Heart left ventricle (tissue), 16 donors: ENCODE results near the gene EPB41. TPM values are rescaled to one million over a fixed set of nuclear protein-coding genes. Genes with fewer than 3 reads are reported as not detected.
"Not testable (repeated sequence)": the region's sequence is repeated elsewhere in the genome, so short reads cannot be mapped to it uniquely, and the experiment has no call there.

Source experiments
- ATAC-seq, 4 donors: fragments of 200-7000 bp; cut with Tn5 transposase; one replicate each; pipeline ENCODE4 v1.9.1; 2020 to 2022; ENCODE audit warnings: moderate library complexity in 4 of 4, mild to moderate bottlenecking in 3 of 4, moderate number of reproducible peaks in 1 of 4
- DNase-seq, 5 donors: peaks; one replicate each; pipeline ENCODE4 v3.0.0-alpha.2; 2020
- H3K27ac ChIP-seq, 12 donors: fragments of 200-600 bp; sonication (generic) in 4 of 12; one replicate each; pipeline versions ENCODE4 v1.5.0 to v1.8.0; 2016 to 2022; ENCODE audit warnings: mild to moderate bottlenecking in 2 of 12
- H3K27me3 ChIP-seq, 9 donors: fragments of 200-600 bp; sonication (generic) in 2 of 9; one replicate each; pipeline versions ENCODE4 v1.5.1 to v1.8.0; 2016 to 2022; ENCODE audit warnings: mild to moderate bottlenecking in 3 of 9
- H3K36me3 ChIP-seq, 9 donors: fragments of 200-600 bp; sonication (generic) in 2 of 9; one replicate each; pipeline versions ENCODE4 v1.5.0 to v1.8.0; 2018 to 2022; ENCODE audit warnings: mild to moderate bottlenecking in 2 of 9
- H3K4me1 ChIP-seq, 12 donors: fragments of 200-600 bp; sonication (generic) in 4 of 12; one replicate each; pipeline versions ENCODE4 v1.5.0 to v1.8.0; 2016 to 2022; ENCODE audit warnings: mild to moderate bottlenecking in 3 of 12
- H3K4me3 ChIP-seq, 12 donors: fragments of 200-600 bp; sonication (generic) in 4 of 12; one replicate each; pipeline versions ENCODE4 v1.5.0 to v1.8.0; 2017 to 2022; ENCODE audit warnings: mild to moderate bottlenecking in 9 of 12, moderate library complexity in 4 of 12
- H3K9me3 ChIP-seq, 12 donors: fragments of 200-600 bp; sonication (generic) in 4 of 12; one replicate each; pipeline versions ENCODE4 v1.5.0 to v1.8.0; 2016 to 2022; ENCODE audit warnings: mild to moderate bottlenecking in 1 of 12
- POLR2A ChIP-seq, 2 donors: fragments of 450-650 bp; IDR thresholded peaks; one replicate each; pipeline ENCODE4 v1.6.1; 2017; ENCODE audit warnings: antibody characterized with exemption in 2 of 2, mild to moderate bottlenecking in 2 of 2, moderate library complexity in 2 of 2
- WGBS, 4 donors: extraction: QIAGEN DNeasy Blood & Tissue Kit in 2 of 4; methylation state at CpG; one replicate each; pipeline versions ENCODE4 v1.1.5 to v1.1.7; 2013 to 2018; 5-methylcytosine and 5-hydroxymethylcytosine counted together
- intact Hi-C, 10 donors: fragments of 100-400 bp; cut with DNase I; formaldehyde crosslinking; loops; one replicate each; pipeline versions ENCODE4 v1.11.1 to v1.14.2; 2022
- polyA plus RNA-seq, 2 donors: library from polyadenylated mRNA; stranded (reverse); fragments of 200-250 nt; gene quantifications; one replicate each; pipeline ENCODE4 v1.2.3, GENCODE V29; 2013
- total RNA-seq, 9 donors: library from RNA; depleted of rRNA in 2 of 9; stranded (reverse); fragments of >200 nt in 2 of 9; fragmentation: NEBNext Ultra II Directional in 3 of 9; extraction: Animal tissue kit (Norgen Biotek cat#: 25700) in 3 of 9; gene quantifications; one replicate each; pipeline versions ENCODE4 v1.1.0 to v1.2.4, GENCODE V29; 2016 to 2023
- TF ChIP-seq, protein P1 (sequence below), 12 donors: fragments of 200-600 bp; sonication (generic) in 4 of 12; IDR thresholded peaks; one replicate each; pipeline versions ENCODE4 v1.5.0 to v1.8.0; 2018 to 2022; ENCODE audit warnings: antibody characterized with exemption in 12 of 12, mild to moderate bottlenecking in 5 of 12
- donor health status: ischemic (EF 13 %, LVEDD 7.1; RV severe dilation, severe dysfunction).
- donor health status: healthy with polysubstance abuse.
- donor health status: DM: no; HTN: yes; CAD: no.
- donor health status: DM: no; HTN: no; CAD: no.
- donor health status: ischemic (EF 25% LVEDD 6.9; RV normal size, moderate dysfunction).
- donor health status: ischemic (EF 25% LVEDD 5.7; RV mildly dilated, moderate dysfunction).
- donor health status: healthy.
- donor health status: DM: yes; HTN: yes; CAD: no.
- donor health status: ischemic (EF 35%, LVEDD 5.7; RV mildly dilated, moderate dysfunction).
- donor health status: nonischemic (EF 11% LVEDD 7.7; RV severe dilation, severe dysfunction).
- donor health status: DM: yes; HTN: yes; CAD: no.
- donor health status: PGD.
- donor health status: ischemic (EF 29% LVEDD 5.4; RV normal size, mild dysfunction).
- donor health status: nonischemic (EF 23%, LVEDD 6.1; RV moderate dilation, normal function).

EPB41 gene
- total and polyA plus RNA-seq, 11 donors = 7.8 to 34.4 (median 20.1) TPM

DNA sequence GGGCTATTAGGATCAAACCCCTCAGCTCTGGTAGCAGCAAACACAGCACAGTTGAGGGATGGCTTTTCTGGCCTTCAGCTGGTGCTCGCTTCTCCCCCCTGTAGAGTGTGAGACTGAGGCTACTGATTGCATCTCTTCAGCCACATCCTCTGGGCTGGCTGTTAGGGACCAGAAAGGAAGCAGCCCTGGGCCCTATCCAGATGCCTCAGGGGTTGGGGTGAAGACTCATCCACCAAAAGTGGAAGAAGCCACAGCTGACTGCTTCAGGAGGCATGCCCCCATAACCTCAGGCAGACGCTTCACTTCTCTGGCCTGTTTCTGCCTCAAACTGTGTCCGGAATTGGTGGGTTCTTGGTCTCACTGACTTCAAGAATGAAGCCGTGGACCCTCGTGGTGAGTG lies 215.5 kb downstream of the EPB41 start:
- DNase-seq = no peak
- H3K9me3 ChIP-seq = no peaks in the 10 kb centered on the region
- intact Hi-C loops = loop anchor here in 2 of 10 donors (10.0 kb wide), 3 partner anchors 45 to 355 kb away; no protein-coding TSS in a partner anchor
- H3K27me3 ChIP-seq = peaks cover 0 to 19% (median 0%) of the 10 kb centered on the region in 9 donors
- H3K27ac ChIP-seq = no peak overlapping the region
- H3K4me3 ChIP-seq = no peak overlapping the region
- peaks cover 0 to 16% (median 8%) of the 10 kb centered on the region in 12 donors for H3K4me1 ChIP-seq
- TF ChIP-seq, protein P1, sequence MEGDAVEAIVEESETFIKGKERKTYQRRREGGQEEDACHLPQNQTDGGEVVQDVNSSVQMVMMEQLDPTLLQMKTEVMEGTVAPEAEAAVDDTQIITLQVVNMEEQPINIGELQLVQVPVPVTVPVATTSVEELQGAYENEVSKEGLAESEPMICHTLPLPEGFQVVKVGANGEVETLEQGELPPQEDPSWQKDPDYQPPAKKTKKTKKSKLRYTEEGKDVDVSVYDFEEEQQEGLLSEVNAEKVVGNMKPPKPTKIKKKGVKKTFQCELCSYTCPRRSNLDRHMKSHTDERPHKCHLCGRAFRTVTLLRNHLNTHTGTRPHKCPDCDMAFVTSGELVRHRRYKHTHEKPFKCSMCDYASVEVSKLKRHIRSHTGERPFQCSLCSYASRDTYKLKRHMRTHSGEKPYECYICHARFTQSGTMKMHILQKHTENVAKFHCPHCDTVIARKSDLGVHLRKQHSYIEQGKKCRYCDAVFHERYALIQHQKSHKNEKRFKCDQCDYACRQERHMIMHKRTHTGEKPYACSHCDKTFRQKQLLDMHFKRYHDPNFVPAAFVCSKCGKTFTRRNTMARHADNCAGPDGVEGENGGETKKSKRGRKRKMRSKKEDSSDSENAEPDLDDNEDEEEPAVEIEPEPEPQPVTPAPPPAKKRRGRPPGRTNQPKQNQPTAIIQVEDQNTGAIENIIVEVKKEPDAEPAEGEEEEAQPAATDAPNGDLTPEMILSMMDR (IDR thresholded peaks at IDR 0.05) = no peak
- no peak for TF ChIP-seq POLR2A (IDR thresholded peaks at IDR 0.05)
- WGBS, 4 donors = 82 to 89% (median 87%) methylated on average over 5 of the region's 5 CpGs
- no peaks in the 10 kb centered on the region for H3K36me3 ChIP-seq
- ATAC-seq = no peak

DNA sequence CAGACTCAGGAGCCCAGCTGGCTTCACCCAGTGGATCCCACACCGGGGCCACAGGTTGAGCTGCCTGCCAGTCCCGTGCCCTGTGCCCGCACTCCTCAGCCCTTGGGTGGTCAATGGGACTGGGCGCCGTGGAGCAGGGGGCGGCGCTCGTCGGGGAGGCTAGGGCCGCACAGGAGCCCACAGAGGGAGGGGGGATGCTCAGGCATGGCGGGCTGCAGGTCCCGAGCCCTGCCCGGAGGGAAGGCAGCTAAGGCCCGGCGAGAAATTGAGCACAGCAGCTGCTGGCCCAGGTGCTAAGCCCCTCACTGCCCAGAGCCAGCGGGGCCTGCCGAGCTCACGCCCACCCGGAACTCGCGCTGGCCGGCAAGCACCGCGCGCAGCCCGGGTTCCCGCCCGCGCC lies 216.7 kb downstream of the EPB41 start:
- ATAC-seq, H3K9me3 ChIP-seq, intact Hi-C loops, DNase-seq, H3K4me3 ChIP-seq, H3K36me3 ChIP-seq, H3K27ac ChIP-seq: not testable (repeated sequence)
- Histone ChIP-seq H3K27me3 (peaks cover 0 to 20% (median 0%) of the 10 kb centered on the region in 9 donors), H3K4me1 (peaks cover 0 to 13% (median 4%) of the 10 kb centered on the region in 12 donors)
- WGBS, 4 donors = 96 to 100% (median 97%) methylated on average over 4 to 29 of the region's 29 CpGs

DNA sequence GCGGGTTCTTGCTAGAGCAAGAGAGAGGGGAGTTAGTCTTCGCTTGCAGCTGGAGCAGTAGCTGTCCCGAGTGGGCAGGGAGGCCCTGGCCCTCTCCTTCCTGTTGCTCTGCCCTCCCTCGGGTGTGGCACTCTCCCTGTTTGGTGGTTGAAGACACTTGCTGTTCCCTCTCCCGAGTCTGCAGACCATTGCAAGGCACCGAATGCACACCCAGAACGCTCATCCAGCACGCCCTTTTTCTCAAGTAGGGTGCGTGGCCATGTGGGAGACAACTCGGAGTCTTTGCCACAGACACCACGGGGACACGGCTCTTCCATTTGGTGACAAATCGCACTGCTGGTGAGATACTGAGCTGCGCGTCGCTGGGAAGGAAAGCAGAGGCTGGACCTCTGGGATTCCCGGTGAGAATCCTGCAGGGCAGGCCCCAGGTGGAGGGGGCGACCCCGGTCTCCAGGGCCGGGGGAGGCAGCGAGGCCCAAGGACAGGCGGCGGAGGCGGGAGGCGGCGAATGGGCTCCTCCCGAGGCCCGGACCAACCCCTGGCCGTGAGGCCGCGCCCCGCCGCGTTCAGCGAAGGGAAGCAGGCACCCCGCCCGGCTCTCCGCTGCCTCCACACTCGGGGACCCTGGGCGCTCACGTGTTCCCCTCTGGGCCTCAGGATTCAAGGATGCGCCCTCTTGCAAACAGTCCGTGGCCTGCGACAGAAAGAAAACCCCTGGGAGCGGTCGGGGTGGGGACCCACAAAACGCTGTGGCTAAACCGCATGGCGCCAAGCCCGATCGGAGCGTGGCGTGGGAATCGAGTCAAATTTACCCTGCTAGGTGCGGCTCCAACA lies 219.7 kb downstream of the EPB41 start:
- Histone ChIP-seq H3K36me3 (no peaks in the 10 kb centered on the region), H3K27ac (no peak overlapping the region), H3K4me3 (peak overlapping the region in 9 of 12 donors; percentile 6 to 50 (median 30)), H3K9me3 (no peaks in the 10 kb centered on the region), H3K27me3 (peaks cover 0 to 11% (median 0%) of the 10 kb centered on the region in 9 donors), H3K4me1 (peaks cover 0 to 17% (median 4%) of the 10 kb centered on the region in 12 donors)
- intact Hi-C loops = loop anchor here in 1 of 10 donors (2.0 kb wide), 1 partner anchor 43 kb away; no protein-coding TSS in a partner anchor
- ATAC-seq (peak in 2 of 4 donors; percentile 35 to 55), DNase-seq (no peak)
- TF ChIP-seq, protein P1 (IDR thresholded peaks at IDR 0.05) = no peak
- 59 to 72% (median 68%) methylated on average over 42 to 55 of the region's 55 CpGs for WGBS, 4 donors

DNA sequence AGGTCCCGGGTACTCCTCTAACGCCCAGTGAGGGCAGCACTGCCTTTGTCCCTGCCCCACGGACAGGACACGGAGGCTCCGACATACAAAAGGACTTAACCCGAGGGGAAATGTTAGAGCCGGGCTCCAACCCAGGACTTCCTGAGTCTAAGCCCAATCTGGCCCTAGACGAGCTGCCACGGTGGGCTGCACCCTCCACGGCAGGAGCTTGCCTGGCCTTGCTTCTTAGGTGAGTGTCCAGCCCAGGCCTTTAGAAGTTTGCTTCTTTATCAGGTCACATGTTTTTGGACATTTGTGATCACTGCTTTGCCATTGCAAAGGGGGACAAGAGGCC lies 220.3 kb downstream of the EPB41 start:
- Histone ChIP-seq H3K27ac (no peak overlapping the region), H3K4me3 (peak overlapping the region in 8 of 12 donors; percentile 6 to 50 (median 32)), H3K4me1 (peaks cover 0 to 17% (median 4%) of the 10 kb centered on the region in 12 donors), H3K9me3 (no peaks in the 10 kb centered on the region), H3K27me3 (peaks cover 0 to 11% (median 0%) of the 10 kb centered on the region in 9 donors), H3K36me3 (no peaks in the 10 kb centered on the region)
- intact Hi-C loops = loop anchor here in 1 of 10 donors (5.0 kb wide), 1 partner anchor 38 kb away; no protein-coding TSS in a partner anchor
- WGBS, 4 donors = 54 to 69% (median 61%) methylated on average over 5 to 10 of the region's 10 CpGs
- TF ChIP-seq, protein P1 (IDR thresholded peaks at IDR 0.05) = no peak
- no peak for TF ChIP-seq POLR2A (IDR thresholded peaks at IDR 0.05)
- peak in 2 of 4 donors; percentile 13 to 28 for ATAC-seq
- no peak for DNase-seq
